ENCODE measurements around the gene VSTM2L.
"Not testable (repeated sequence)": the region's sequence is repeated elsewhere in the genome, so short reads cannot be mapped to it uniquely, and the experiment has no call there.

Gene VSTM2L

GRCh38 chr20:37956107-37956585 is 53.2 kb downstream of the VSTM2L start:
- H3K4me2 ChIP-seq (ENCODE audit: low read length): no peak overlapping the region
- H3K4me3 ChIP-seq (ENCODE audit: low read length): no peak overlapping the region
- peaks cover 29% of the 10 kb centered on the region for H3K27me3 ChIP-seq (ENCODE audit: low read depth, low read length)
- no peaks in the 10 kb centered on the region for H3K9me3 ChIP-seq (ENCODE audit: insufficient read depth, low read length)
- H3K79me2 ChIP-seq (ENCODE audit: low read length): no peaks in the 10 kb centered on the region
- no peak overlapping the region for H3K27ac ChIP-seq (ENCODE audit: low read length)
- no peak overlapping the region for H3K9ac ChIP-seq (ENCODE audit: low read length)
- peaks cover 4% of the 10 kb centered on the region; the same call in 1 of the 2 replicates for H3K4me1 ChIP-seq (ENCODE audit: low read length)
- TF ChIP-seq, protein P1, sequence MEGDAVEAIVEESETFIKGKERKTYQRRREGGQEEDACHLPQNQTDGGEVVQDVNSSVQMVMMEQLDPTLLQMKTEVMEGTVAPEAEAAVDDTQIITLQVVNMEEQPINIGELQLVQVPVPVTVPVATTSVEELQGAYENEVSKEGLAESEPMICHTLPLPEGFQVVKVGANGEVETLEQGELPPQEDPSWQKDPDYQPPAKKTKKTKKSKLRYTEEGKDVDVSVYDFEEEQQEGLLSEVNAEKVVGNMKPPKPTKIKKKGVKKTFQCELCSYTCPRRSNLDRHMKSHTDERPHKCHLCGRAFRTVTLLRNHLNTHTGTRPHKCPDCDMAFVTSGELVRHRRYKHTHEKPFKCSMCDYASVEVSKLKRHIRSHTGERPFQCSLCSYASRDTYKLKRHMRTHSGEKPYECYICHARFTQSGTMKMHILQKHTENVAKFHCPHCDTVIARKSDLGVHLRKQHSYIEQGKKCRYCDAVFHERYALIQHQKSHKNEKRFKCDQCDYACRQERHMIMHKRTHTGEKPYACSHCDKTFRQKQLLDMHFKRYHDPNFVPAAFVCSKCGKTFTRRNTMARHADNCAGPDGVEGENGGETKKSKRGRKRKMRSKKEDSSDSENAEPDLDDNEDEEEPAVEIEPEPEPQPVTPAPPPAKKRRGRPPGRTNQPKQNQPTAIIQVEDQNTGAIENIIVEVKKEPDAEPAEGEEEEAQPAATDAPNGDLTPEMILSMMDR (IDR thresholded peaks at IDR 0.05; ENCODE audit: low read depth, low read length): no peak
- no peak for TF ChIP-seq EZH2phosphoT487 (IDR thresholded peaks at IDR 0.05; ENCODE audit: low read depth)
- no peaks in the 10 kb centered on the region for H3K36me3 ChIP-seq (replicated peaks; ENCODE audit: low read depth, low read length)
- H2AFZ ChIP-seq (ENCODE audit: low read depth, low read length): no peak overlapping the region
- no peaks in the 10 kb centered on the region for H4K20me1 ChIP-seq (ENCODE audit: insufficient read depth, low read length)

GRCh38 chr20:37958856-37959520 is 56.1 kb downstream of the VSTM2L start:
- Histone ChIP-seq H3K79me2 (ENCODE audit: low read length) (no peaks in the 10 kb centered on the region), H3K4me3 (ENCODE audit: low read length) (no peak overlapping the region), H3K27ac (ENCODE audit: low read length) (no peak overlapping the region), H3K36me3 (replicated peaks; ENCODE audit: low read depth, low read length) (no peaks in the 10 kb centered on the region), H4K20me1 (ENCODE audit: insufficient read depth, low read length) (no peaks in the 10 kb centered on the region), H3K9ac (ENCODE audit: low read length) (no peak overlapping the region), H3K9me3 (ENCODE audit: insufficient read depth, low read length) (no peaks in the 10 kb centered on the region), H3K27me3 (ENCODE audit: low read depth, low read length) (peaks cover 29% of the 10 kb centered on the region), H3K4me2 (ENCODE audit: low read length) (no peak overlapping the region), H3K4me1 (ENCODE audit: low read length) (peaks cover 4% of the 10 kb centered on the region; the same call in 1 of the 2 replicates), H2AFZ (ENCODE audit: low read depth, low read length) (no peak overlapping the region)
- TF ChIP-seq, protein P1 (IDR thresholded peaks at IDR 0.05; ENCODE audit: low read depth, low read length): no peak
- TF ChIP-seq EZH2phosphoT487 (IDR thresholded peaks at IDR 0.05; ENCODE audit: low read depth): no peak

DNA sequence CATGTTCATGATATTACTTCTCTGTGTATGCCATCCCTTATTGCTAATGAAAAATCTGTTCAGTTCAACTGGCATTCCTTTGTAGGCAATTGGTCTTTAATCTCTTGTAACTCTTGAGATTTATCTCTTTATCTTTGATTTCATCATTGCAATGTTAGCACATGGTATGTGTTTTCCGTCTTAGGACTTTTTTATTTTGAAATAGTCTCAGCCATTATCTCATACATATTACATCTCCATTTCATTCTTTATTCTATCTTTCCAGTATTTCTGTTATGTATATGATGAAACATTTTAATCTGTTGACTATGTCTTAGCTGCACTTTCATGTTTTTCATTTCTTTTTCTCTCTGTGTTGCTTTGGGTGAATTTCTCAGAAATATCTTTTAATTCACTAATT is 58.1 kb downstream of the VSTM2L start:
- Histone ChIP-seq H2AFZ (ENCODE audit: low read depth, low read length) (no peak overlapping the region), H3K9ac (ENCODE audit: low read length) (no peak overlapping the region), H3K27ac (ENCODE audit: low read length) (no peak overlapping the region), H3K36me3 (replicated peaks; ENCODE audit: low read depth, low read length) (no peaks in the 10 kb centered on the region), H3K4me3 (ENCODE audit: low read length) (no peak overlapping the region), H3K9me3 (ENCODE audit: insufficient read depth, low read length) (no peaks in the 10 kb centered on the region), H3K4me2 (ENCODE audit: low read length) (no peak overlapping the region), H3K4me1 (ENCODE audit: low read length) (peaks cover 2% of the 10 kb centered on the region; the same call in 1 of the 2 replicates), H3K27me3 (ENCODE audit: low read depth, low read length) (peaks cover 37% of the 10 kb centered on the region), H4K20me1 (ENCODE audit: insufficient read depth, low read length) (no peaks in the 10 kb centered on the region), H3K79me2 (ENCODE audit: low read length) (no peaks in the 10 kb centered on the region)
- TF ChIP-seq, protein P1 (IDR thresholded peaks at IDR 0.05; ENCODE audit: low read depth, low read length): no peak
- no peak for TF ChIP-seq EZH2phosphoT487 (IDR thresholded peaks at IDR 0.05; ENCODE audit: low read depth)

- not testable (repeated sequence) for H3K27ac ChIP-seq (ENCODE audit: low read length)
Measured at GRCh38 chr20:37963483-37963882, 60.6 kb downstream of the VSTM2L start.

More at GRCh38 chr20:37963483-37963882, 60.6 kb downstream of the VSTM2L start:
- H3K4me3 ChIP-seq (ENCODE audit: low read length); H2AFZ ChIP-seq (ENCODE audit: low read depth, low read length); H3K79me2 ChIP-seq (ENCODE audit: low read length); H3K9me3 ChIP-seq (ENCODE audit: insufficient read depth, low read length); H4K20me1 ChIP-seq (ENCODE audit: insufficient read depth, low read length); H3K4me1 ChIP-seq (ENCODE audit: low read length); H3K36me3 ChIP-seq (replicated peaks; ENCODE audit: low read depth, low read length); H3K4me2 ChIP-seq (ENCODE audit: low read length); H3K9ac ChIP-seq (ENCODE audit: low read length): not testable (repeated sequence)
- peaks cover 29% of the 10 kb centered on the region for H3K27me3 ChIP-seq (ENCODE audit: low read depth, low read length)

All from OCI-LY3 (cell line).